Activated T-helper 1 cell treated with anti-CD3 and anti-CD28 coated beads, Interleukin-12 subunit alpha, Interleukin-12 subunit beta, Interleukin-2, Interleukin-4 antibody, amounts not matched to agents 30 ng/mL and 10 ng/mL and 1 ng/mL, durations not matched to agents 14 hours and 24 hours and 36 hours (primary cell): ENCODE data around the gene TMEM39A. TPM values are rescaled to one million over a fixed set of nuclear protein-coding genes. Genes with fewer than 3 reads are reported as not detected.

Experiments used
- DNase-seq: peaks from one replicate; pipeline ENCODE4 v3.0.0; 2021; ENCODE audit warnings: low spot score
- H3K27ac Mint-ChIP-seq: one replicate; pipeline ENCODE4 v1.8.0; 2021; ENCODE audit warnings: mild to moderate bottlenecking, mixed read lengths
- H3K27me3 Mint-ChIP-seq: one replicate; pipeline ENCODE4 v1.8.0; 2022; ENCODE audit warnings: mild to moderate bottlenecking, moderate library complexity, mixed read lengths; ENCODE audit not compliant: insufficient read depth
- H3K36me3 Mint-ChIP-seq: one replicate; pipeline ENCODE4 v1.8.0; 2021; ENCODE audit warnings: low read depth, mixed read lengths
- H3K4me1 Mint-ChIP-seq: one replicate; pipeline ENCODE4 v1.8.0; 2021; ENCODE audit warnings: low read depth, mixed read lengths
- H3K4me3 Mint-ChIP-seq: one replicate; pipeline ENCODE4 v1.8.0; 2021; ENCODE audit warnings: mild to moderate bottlenecking, moderate library complexity, mixed read lengths
- H3K9me3 Mint-ChIP-seq: one replicate; pipeline ENCODE4 v1.8.0; 2021; ENCODE audit warnings: mixed read lengths
- intact Hi-C: fragments of 100-400 bp; cut with micrococcal nuclease; formaldehyde crosslinking; loops from one replicate; pipeline ENCODE4 v1.15.1; 2024
- total RNA-seq: library from RNA; stranded (reverse); gene quantifications from 2 replicates; pipeline ENCODE4 v1.2.3, GENCODE V29; 2022

TMEM39A gene, protein sequence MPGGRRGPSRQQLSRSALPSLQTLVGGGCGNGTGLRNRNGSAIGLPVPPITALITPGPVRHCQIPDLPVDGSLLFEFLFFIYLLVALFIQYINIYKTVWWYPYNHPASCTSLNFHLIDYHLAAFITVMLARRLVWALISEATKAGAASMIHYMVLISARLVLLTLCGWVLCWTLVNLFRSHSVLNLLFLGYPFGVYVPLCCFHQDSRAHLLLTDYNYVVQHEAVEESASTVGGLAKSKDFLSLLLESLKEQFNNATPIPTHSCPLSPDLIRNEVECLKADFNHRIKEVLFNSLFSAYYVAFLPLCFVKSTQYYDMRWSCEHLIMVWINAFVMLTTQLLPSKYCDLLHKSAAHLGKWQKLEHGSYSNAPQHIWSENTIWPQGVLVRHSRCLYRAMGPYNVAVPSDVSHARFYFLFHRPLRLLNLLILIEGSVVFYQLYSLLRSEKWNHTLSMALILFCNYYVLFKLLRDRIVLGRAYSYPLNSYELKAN
- total RNA-seq: 51.3 and 56.9 TPM in 2 replicates

GRCh38 chr3:119463171-119464169 is at the start of gene TMEM39A:
TMEM39A (minus strand) TSS chr3:119463615; CDS start chr3:119462074, 1,541 bp downstream.
- Mint-ChIP-seq H3K36me3 (peaks cover 24% of the 10 kb centered on the region), H3K4me3 (peak within 1 kb of the TSS; percentile 98), H3K4me1 (peaks cover 49% of the 10 kb centered on the region), H3K9me3 (no peaks in the 10 kb centered on the region), H3K27ac (peak within 1 kb of the TSS; percentile 97), H3K27me3 (peaks cover 3% of the 10 kb centered on the region)
- intact Hi-C loops: loop anchor here (1.0 to 10.0 kb wide), 11 partner anchors 35 to 881 kb away; partner anchors contain the start of genes ARHGAP31, CD80, COX17 and LRRC58
- DNase-seq: peak; percentile 98

GRCh38 chr3:119510690-119511089 is 47.3 kb upstream of the TMEM39A start:
- DNase-seq: no peak
- H3K27me3 Mint-ChIP-seq: no peaks in the 10 kb centered on the region
- H3K27ac Mint-ChIP-seq: no peak overlapping the region
- H3K9me3 Mint-ChIP-seq: no peaks in the 10 kb centered on the region
- H3K4me1 Mint-ChIP-seq: peaks cover 41% of the 10 kb centered on the region
- H3K4me3 Mint-ChIP-seq: no peak overlapping the region
- intact Hi-C loops: no loop called here
- H3K36me3 Mint-ChIP-seq: peaks cover 45% of the 10 kb centered on the region

DNA sequence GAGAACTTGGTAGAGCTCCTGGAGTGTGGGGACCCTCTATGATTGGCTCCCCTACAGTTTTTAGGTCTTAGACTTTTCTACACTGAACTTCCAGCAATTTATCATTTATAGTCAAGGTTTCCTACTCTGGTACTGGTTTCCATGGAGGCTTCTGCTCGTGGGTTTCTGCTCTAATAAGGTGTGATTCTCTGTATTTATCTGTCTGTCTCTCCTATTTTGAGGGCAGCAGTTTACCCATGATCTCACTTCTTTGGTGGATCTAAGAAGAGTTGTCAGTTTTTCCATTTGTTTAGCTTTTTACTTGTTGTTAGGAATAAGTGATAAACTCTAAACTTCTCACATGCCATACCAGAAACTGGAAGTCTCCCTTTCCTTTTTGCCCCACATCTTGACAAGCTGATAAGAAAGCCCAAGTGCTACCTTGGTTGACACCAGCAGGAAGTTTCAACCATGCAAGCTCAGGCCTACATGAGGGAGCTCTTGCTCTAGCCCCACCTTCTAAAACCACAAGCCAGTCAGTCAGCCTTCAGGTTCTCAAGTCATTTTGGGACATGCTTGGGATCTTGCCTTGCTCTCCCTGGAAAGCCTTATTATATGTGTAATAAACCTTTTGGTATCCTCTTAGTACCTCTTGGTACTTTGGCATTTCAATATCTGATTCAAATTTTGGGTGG is 44.9 kb upstream of the TMEM39A start:
- Mint-ChIP-seq H3K4me3 (peak overlapping the region; percentile 5), H3K27me3 (no peaks in the 10 kb centered on the region), H3K36me3 (peaks cover 44% of the 10 kb centered on the region), H3K27ac (peak overlapping the region; percentile 89), H3K9me3 (no peaks in the 10 kb centered on the region), H3K4me1 (peaks cover 39% of the 10 kb centered on the region)
- intact Hi-C loops: loop anchor here (1.0 to 5.0 kb wide), 8 partner anchors 10 to 839 kb away; partner anchors contain the start of genes ARHGAP31, CD80, COX17 and LRRC58
- DNase-seq: peak; percentile 31

DNA sequence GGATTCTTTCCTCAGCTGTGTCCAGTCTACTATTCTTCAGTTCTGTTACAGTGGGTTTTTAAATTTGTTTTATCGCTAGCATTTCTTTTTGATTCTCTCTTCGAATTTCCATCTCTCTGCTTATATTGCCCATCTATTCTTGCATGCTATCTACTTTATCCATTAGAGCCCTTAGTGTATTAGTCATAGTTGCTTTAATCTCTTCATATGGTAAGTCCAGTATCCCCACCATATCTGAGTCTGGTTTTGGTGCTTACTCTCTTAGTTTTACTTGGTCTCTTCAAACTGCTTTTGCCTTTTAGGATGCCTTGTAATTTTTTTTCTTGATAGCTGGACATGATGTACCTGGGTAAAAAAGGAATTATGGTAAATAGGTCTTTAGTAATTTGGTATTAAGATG is 44.0 kb upstream of the TMEM39A start:
- Mint-ChIP-seq H3K4me3 (peak overlapping the region; percentile 77), H3K27me3 (no peaks in the 10 kb centered on the region), H3K9me3 (no peaks in the 10 kb centered on the region), H3K4me1 (peaks cover 39% of the 10 kb centered on the region), H3K27ac (peak overlapping the region; percentile 89), H3K36me3 (peaks cover 39% of the 10 kb centered on the region)
- intact Hi-C loops: loop anchor here (5.0 kb wide), 1 partner anchor 840 kb away; the partner anchor contains the start of gene LRRC58
- DNase-seq: no peak

DNA sequence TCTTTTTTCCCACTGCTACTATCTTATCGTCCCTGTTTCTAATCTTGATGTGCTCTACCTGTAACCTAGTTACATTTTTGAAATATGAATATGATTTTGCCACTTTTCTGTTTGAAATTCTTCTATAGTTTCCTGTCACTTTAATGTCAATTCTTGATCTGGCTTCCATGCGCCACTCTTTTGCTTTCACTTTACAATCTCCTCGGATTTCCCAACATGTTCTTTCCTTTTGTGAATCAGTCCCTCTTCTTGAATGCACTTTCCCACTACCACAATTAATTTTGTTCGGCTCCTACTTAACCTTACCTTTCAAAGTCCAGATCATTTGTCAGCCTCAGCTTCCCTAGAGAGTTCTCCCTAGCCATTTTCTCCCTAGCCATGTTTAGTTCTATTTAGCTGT is 43.2 kb upstream of the TMEM39A start:
- Mint-ChIP-seq H3K27me3 (no peaks in the 10 kb centered on the region), H3K36me3 (peaks cover 41% of the 10 kb centered on the region), H3K27ac (peak overlapping the region; percentile 89), H3K4me1 (peaks cover 42% of the 10 kb centered on the region), H3K4me3 (peak overlapping the region; percentile 77), H3K9me3 (no peaks in the 10 kb centered on the region)
- DNase-seq: no peak
- intact Hi-C loops: loop anchor here (5.0 kb wide), 1 partner anchor 841 kb away; the partner anchor contains the start of gene LRRC58

GRCh38 chr3:119500901-119501300 is 37.5 kb upstream of the TMEM39A start:
- peak overlapping the region; percentile 100 for H3K4me3 Mint-ChIP-seq
- H3K27me3 Mint-ChIP-seq: no peaks in the 10 kb centered on the region
- DNase-seq: no peak
- intact Hi-C loops: no loop called here
- H3K9me3 Mint-ChIP-seq: no peaks in the 10 kb centered on the region
- peaks cover 42% of the 10 kb centered on the region for H3K4me1 Mint-ChIP-seq
- H3K27ac Mint-ChIP-seq: peak overlapping the region; percentile 13
- peaks cover 27% of the 10 kb centered on the region for H3K36me3 Mint-ChIP-seq

- H3K27ac Mint-ChIP-seq: no peak overlapping the region
These were observed 36.9 kb upstream of the TMEM39A start for GRCh38 chr3:119500265-119500664.

DNA sequence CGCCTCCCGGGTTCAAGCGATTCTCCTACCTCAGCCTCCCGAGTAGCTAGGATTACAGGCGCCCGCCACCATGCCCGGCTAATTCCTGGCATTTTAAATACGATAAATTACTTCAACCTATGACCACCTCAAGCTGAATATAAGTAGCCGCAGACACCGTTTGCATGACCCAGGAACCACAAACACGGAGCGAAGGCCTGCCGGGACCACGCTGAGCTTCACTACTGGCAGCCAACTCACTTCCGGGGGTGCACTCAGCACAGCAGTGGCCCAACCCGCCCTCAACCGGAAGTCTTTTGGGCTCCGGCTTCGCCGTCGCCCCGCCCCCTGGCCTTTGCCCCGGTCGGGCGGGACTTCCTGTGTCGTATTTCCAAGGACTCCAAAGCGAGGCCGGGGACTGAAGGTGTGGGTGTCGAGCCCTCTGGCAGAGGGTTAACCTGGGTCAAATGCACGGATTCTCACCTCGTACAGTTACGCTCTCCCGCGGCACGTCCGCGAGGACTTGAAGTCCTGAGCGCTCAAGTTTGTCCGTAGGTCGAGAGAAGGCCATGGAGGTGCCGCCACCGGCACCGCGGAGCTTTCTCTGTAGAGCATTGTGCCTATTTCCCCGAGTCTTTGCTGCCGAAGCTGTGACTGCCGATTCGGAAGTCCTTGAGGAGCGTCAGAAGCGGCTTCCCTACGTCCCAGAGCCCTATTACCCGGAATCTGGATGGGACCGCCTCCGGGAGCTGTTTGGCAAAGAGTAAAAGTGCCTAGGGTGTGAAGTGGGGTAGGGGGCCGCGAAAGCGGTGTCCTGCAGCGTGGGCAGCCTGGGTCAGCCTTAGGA is 35.0 kb upstream of the TMEM39A start, which contains the start of gene TIMMDC1:
Gene TIMMDC1, plus strand, starts transcription at position 362 of the 826 bp plus-strand sequence. Its CDS starts 187 bp downstream, at position 549.
- Mint-ChIP-seq H3K36me3 (peaks cover 19% of the 10 kb centered on the region), H3K27me3 (no peaks in the 10 kb centered on the region), H3K9me3 (no peaks in the 10 kb centered on the region), H3K4me1 (peaks cover 33% of the 10 kb centered on the region), H3K27ac (peak within 1 kb of the TSS; percentile 99), H3K4me3 (peak within 1 kb of the TSS; percentile 100)
- intact Hi-C loops: loop anchor here (1.0 to 10.0 kb wide), 13 partner anchors 10 to 1244 kb away; partner anchors contain the start of genes ARHGAP31, B4GALT4, CD80 and COX17
- DNase-seq: peak; percentile 96

More at GRCh38 chr3:119500265-119500664, 36.9 kb upstream of the TMEM39A start:
- Mint-ChIP-seq H3K9me3 (no peaks in the 10 kb centered on the region), H3K27me3 (no peaks in the 10 kb centered on the region), H3K4me1 (peaks cover 38% of the 10 kb centered on the region), H3K36me3 (peaks cover 27% of the 10 kb centered on the region), H3K4me3 (peak overlapping the region; percentile 100)
- intact Hi-C loops: no loop called here
- no peak for DNase-seq

DNA sequence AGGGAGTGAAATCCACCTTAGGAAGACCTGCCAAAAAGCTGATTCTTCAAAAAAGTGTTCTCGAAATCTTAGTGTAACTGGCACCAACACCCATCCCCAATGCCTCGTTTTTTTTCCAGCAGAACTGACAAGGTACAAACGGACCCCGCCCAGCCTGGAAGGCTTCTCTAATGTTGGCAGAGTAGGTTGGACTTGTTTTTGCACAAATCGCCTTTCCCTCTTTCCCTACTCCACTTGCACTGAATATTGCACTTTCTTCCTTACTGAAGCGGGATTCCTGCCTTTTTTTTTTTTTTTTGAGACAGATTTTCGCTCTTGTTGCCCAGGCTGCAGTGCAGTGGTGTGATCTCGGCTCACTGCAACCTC is 34.4 kb upstream of the TMEM39A start:
- H3K4me1 Mint-ChIP-seq: peaks cover 33% of the 10 kb centered on the region
- no peak for DNase-seq

GRCh38 chr3:119494597-119494996 is 31.2 kb upstream of the TMEM39A start:
- DNase-seq: no peak
- intact Hi-C loops: loop anchor here (10.0 kb wide), 1 partner anchor 600 kb away; the partner anchor contains the start of gene GSK3B
- Mint-ChIP-seq H3K27me3 (no peaks in the 10 kb centered on the region), H3K9me3 (no peaks in the 10 kb centered on the region), H3K36me3 (peaks cover 35% of the 10 kb centered on the region), H3K4me3 (no peak overlapping the region), H3K4me1 (peaks cover 9% of the 10 kb centered on the region), H3K27ac (no peak overlapping the region)

More for the DNA sequence above, 34.4 kb upstream of the TMEM39A start:
- Mint-ChIP-seq H3K27ac (peak overlapping the region; percentile 99), H3K36me3 (peaks cover 24% of the 10 kb centered on the region), H3K27me3 (no peaks in the 10 kb centered on the region), H3K4me3 (peak overlapping the region; percentile 100), H3K9me3 (no peaks in the 10 kb centered on the region)
- intact Hi-C loops: loop anchor here (1.0 to 10.0 kb wide), 13 partner anchors 10 to 1244 kb away; partner anchors contain the start of genes ARHGAP31, B4GALT4, CD80 and COX17

DNA sequence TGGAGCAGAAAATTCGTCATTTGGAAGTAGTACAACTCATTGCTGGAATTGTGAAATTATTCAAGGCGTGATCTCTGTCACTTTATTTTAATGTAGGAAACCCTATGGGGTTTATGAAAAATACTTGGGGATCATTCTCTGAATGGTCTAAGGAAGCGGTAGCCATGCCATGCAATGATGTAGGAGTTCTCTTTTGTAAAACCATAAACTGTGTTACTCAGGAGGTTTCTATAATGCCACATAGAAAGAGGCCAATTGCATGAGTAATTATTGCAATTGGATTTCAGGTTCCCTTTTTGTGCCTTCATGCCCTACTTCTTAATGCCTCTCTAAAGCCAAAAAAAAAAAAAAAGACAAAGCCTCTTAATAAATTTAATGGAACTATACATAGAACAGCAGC is 29.4 kb upstream of the TMEM39A start:
- Mint-ChIP-seq H3K9me3 (no peaks in the 10 kb centered on the region), H3K27ac (no peak overlapping the region), H3K4me3 (no peak overlapping the region), H3K4me1 (peaks cover 9% of the 10 kb centered on the region), H3K36me3 (peaks cover 34% of the 10 kb centered on the region), H3K27me3 (no peaks in the 10 kb centered on the region)
- intact Hi-C loops: loop anchor here (10.0 kb wide), 1 partner anchor 602 kb away; the partner anchor contains the start of gene GSK3B
- no peak for DNase-seq
